Activated CD4-positive, alpha-beta T cell treated with anti-CD3 and anti-CD28 coated beads for 36 hours (primary cell): ENCODE data around the gene CEP131. TPM values are rescaled to one million over a fixed set of nuclear protein-coding genes. Genes with fewer than 3 reads are reported as not detected.
A peak's percentile ranks its signal among the peaks of the same experiment; 100 is the strongest.

Experiments
- ATAC-seq: fragments of 200-7000 bp; cut with Tn5 transposase; one replicate; pipeline ENCODE4 v1.10.0; 2021; ENCODE audit warnings: mild to moderate bottlenecking, moderate library complexity
- CTCF ChIA-PET: fragments of 350-600 bp; sonication (Branson Sonifier 250); formaldehyde crosslinking; loops from one replicate; lab custom pipeline; 2021; ENCODE audit warnings: antibody characterized with exemption; lab: Charles Lee
- POLR2A ChIA-PET: fragments of 350-600 bp; sonication (Branson Sonifier 250); formaldehyde crosslinking; loops from one replicate; lab custom pipeline; 2021; ENCODE audit warnings: antibody characterized with exemption, inconsistent platforms; lab: Charles Lee
- DNase-seq: peaks from one replicate; pipeline ENCODE4 v3.0.0-alpha.2; 2020
- H3K27ac Mint-ChIP-seq: one replicate; pipeline ENCODE4 v1.8.0; 2021; ENCODE audit warnings: mixed read lengths
- H3K27me3 Mint-ChIP-seq: one replicate; pipeline ENCODE4 v1.8.0; 2021; ENCODE audit warnings: mixed read lengths
- H3K36me3 Mint-ChIP-seq: one replicate; pipeline ENCODE4 v1.8.0; 2021; ENCODE audit warnings: low read depth, mixed read lengths
- H3K4me1 Mint-ChIP-seq: one replicate; pipeline ENCODE4 v1.8.0; 2021; ENCODE audit warnings: mixed read lengths
- H3K4me3 Mint-ChIP-seq: one replicate; pipeline ENCODE4 v1.8.0; 2021; ENCODE audit warnings: mild to moderate bottlenecking, moderate library complexity, mixed read lengths
- H3K9me3 Mint-ChIP-seq: one replicate; pipeline ENCODE4 v1.8.0; 2021; ENCODE audit warnings: low read depth, mixed read lengths
- intact Hi-C, 2 experiments: fragments of 100-400 bp; cut with DNase I in 1 of 2; cut with micrococcal nuclease in 1 of 2; formaldehyde crosslinking; loops; one replicate each; pipeline versions ENCODE4 v1.14.2 to v1.15.1; 2022 to 2024; cut with DNase I, micrococcal nuclease
- total RNA-seq, 2 experiments: library from RNA; stranded (reverse); gene quantifications; one replicate each; pipeline ENCODE4 v1.2.3, GENCODE V29; 2021

Gene CEP131
- total RNA-seq, 2 experiments from 2014 or later: 7.6 to 9.5 TPM

GRCh38 chr17:81244358-81245023 is 21.7 kb upstream of the CEP131 start:
- CTCF ChIA-PET: no interaction called here
- Mint-ChIP-seq H3K9me3 (no peaks in the 10 kb centered on the region), H3K4me1 (peaks cover 14% of the 10 kb centered on the region), H3K36me3 (peaks cover 21% of the 10 kb centered on the region), H3K27me3 (no peaks in the 10 kb centered on the region), H3K4me3 (no peak overlapping the region), H3K27ac (no peak overlapping the region)
- no peak for DNase-seq
- POLR2A ChIA-PET: no interaction called here
- ATAC-seq: no peak
- intact Hi-C loops: loop anchor here in 1 of 2 experiments (10.0 kb wide), 1 partner anchor 220 kb away; no protein-coding TSS in a partner anchor

GRCh38 chr17:81243333-81243664 is 20.5 kb upstream of the CEP131 start:
- H3K9me3 Mint-ChIP-seq: no peaks in the 10 kb centered on the region

DNA sequence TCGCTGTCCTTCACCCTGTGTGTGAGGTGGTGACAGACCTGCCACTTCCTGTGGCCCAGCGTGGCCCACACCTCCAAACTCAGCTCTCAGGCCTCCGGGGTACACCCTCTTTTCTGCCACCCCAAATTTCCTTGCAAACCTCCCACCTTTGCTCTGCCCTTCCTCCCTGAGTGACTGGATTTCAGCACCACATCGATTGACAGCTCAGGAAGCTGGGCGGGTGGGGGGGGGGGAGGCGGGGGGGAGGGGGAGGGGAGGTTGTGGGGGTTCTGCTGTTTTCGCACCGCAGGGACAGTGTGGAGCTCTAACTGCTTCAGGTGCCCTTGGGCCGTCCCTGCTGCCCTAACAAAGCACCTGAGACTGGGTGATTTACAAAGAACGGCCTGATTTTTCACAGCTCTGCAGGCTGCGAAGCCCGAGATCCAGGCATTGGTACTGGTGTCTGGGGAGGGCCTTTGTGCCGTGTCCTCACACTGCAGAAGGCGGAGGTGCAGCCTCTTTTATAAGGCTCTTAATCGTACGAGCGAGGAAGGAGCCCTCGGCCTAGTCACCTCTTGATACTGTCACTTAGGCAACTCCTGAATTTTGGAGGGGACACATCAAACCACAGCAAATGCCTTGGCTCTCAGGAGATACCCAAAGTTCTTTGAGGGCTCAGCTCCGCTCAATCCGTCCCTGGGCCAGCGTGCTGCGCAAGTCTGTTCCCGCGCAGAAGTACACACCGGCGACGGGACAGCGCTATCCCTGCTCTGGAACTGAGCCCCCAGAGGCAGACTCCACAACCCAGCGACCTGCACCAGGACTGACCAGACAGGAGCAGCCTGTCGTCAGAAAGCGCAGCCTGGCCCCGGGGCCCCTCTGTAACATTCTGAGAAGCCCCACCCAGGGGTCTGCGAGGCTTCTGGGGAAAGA is 19.9 kb upstream of the CEP131 start:
- ChIA-PET CTCF (interaction anchor here (0.6 kb wide), 1 partner anchor 12 kb away, joined by 5 read pairs; no protein-coding TSS in a partner anchor), POLR2A (no interaction called here)
- Mint-ChIP-seq H3K9me3 (no peaks in the 10 kb centered on the region), H3K36me3 (peaks cover 21% of the 10 kb centered on the region), H3K27ac (no peak overlapping the region), H3K4me1 (peaks cover 19% of the 10 kb centered on the region), H3K27me3 (no peaks in the 10 kb centered on the region), H3K4me3 (no peak overlapping the region)
- intact Hi-C loops: loop anchor here in 1 of 2 experiments (10.0 kb wide), 1 partner anchor 218 kb away; no protein-coding TSS in a partner anchor
- ATAC-seq (no peak), DNase-seq (no peak)

More at GRCh38 chr17:81243333-81243664, 20.5 kb upstream of the CEP131 start:
- CTCF ChIA-PET: no interaction called here
- POLR2A ChIA-PET: no interaction called here
- ATAC-seq (no peak), DNase-seq (no peak)
- Mint-ChIP-seq H3K4me3 (no peak overlapping the region), H3K27ac (no peak overlapping the region), H3K27me3 (no peaks in the 10 kb centered on the region), H3K4me1 (peaks cover 14% of the 10 kb centered on the region), H3K36me3 (peaks cover 21% of the 10 kb centered on the region)
- intact Hi-C loops: loop anchor here in 1 of 2 experiments (10.0 kb wide), 1 partner anchor 218 kb away; no protein-coding TSS in a partner anchor

DNA sequence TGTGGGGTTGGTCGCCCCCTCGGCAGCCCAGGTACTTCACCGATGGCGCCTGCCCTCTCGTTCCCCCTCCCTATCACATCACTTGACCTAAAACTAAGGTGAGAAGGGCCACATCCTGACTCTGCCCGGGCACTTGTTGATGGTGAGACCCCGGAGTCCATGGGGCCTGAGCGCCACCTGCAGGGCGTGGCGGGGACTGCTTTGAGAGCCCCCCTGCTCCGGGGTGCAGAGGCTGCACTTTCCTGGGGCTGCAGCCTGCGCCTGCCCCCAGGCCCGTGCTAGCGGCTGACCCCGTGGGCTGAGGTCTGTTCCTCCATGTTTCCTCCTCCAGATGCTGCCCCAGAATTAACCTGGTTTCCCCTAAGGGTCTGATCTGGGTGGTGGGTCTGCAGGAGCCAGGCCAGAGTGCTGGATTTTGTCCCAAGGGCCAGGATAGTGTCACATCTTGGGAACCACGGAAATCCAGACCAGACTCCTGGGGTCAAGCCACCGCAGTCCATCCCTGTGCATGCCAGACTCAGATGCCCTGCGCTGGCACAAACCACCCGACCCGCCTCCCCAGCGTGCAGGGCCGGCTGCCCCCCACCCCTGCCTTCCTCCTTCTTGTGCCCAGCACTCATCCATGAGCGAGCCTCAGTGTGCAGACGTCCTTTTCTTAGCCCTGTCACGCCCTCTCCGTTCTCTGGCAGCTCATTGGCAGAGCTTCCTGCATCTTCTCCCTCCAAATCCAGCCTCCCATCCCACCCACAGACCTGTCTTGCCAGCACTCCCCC is 19.1 kb upstream of the CEP131 start:
- ChIA-PET CTCF (no interaction called here), POLR2A (no interaction called here)
- Mint-ChIP-seq H3K4me1 (peaks cover 25% of the 10 kb centered on the region), H3K27me3 (no peaks in the 10 kb centered on the region), H3K36me3 (peaks cover 21% of the 10 kb centered on the region), H3K27ac (no peak overlapping the region), H3K9me3 (no peaks in the 10 kb centered on the region), H3K4me3 (no peak overlapping the region)
- ATAC-seq (no peak), DNase-seq (peak; percentile 82)
- intact Hi-C loops: loop anchor here (1.0 to 10.0 kb wide), 5 partner anchors 99 to 218 kb away; no protein-coding TSS in a partner anchor

- no peak for ATAC-seq
These were observed 18.4 kb upstream of the CEP131 start for GRCh38 chr17:81241203-81241602.

DNA sequence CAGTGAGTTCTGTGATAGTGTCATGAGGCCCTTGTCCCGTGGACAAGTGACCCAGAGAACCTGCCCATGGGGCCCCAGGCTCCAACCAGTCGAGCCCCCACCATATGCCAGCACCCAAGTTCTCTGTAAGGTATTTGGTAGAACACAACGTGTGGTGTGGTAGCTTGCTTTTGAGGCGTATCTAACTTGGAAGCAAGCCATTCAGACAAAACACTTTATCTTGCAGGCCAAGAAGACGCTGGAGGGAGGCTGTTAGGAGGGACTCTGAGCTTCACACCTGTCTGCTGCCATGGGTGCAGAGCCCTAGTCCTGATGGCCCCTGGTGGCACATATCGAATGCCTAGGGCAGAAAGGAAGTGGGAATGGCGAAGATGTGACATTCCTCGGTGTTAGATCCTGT is 18.0 kb upstream of the CEP131 start:
- ATAC-seq (no peak), DNase-seq (no peak)
- intact Hi-C loops: loop anchor here (1.0 to 10.0 kb wide), 5 partner anchors 98 to 216 kb away; no protein-coding TSS in a partner anchor
- ChIA-PET POLR2A (no interaction called here), CTCF (interaction anchor here (0.9 to 1.7 kb wide), 2 partner anchors 11 to 98 kb away, joined by 3 to 6 read pairs; no protein-coding TSS in a partner anchor)
- Mint-ChIP-seq H3K4me3 (peak overlapping the region; percentile 93), H3K27me3 (no peaks in the 10 kb centered on the region), H3K27ac (peak overlapping the region; percentile 96), H3K9me3 (no peaks in the 10 kb centered on the region), H3K4me1 (peaks cover 25% of the 10 kb centered on the region), H3K36me3 (peaks cover 21% of the 10 kb centered on the region)

More at GRCh38 chr17:81241203-81241602, 18.4 kb upstream of the CEP131 start:
- Mint-ChIP-seq H3K4me1 (peaks cover 25% of the 10 kb centered on the region), H3K4me3 (peak overlapping the region; percentile 93), H3K27me3 (no peaks in the 10 kb centered on the region), H3K36me3 (peaks cover 21% of the 10 kb centered on the region), H3K9me3 (no peaks in the 10 kb centered on the region), H3K27ac (no peak overlapping the region)
- ChIA-PET CTCF (no interaction called here), POLR2A (no interaction called here)
- intact Hi-C loops: loop anchor here (1.0 to 10.0 kb wide), 5 partner anchors 98 to 217 kb away; no protein-coding TSS in a partner anchor
- DNase-seq: no peak

DNA sequence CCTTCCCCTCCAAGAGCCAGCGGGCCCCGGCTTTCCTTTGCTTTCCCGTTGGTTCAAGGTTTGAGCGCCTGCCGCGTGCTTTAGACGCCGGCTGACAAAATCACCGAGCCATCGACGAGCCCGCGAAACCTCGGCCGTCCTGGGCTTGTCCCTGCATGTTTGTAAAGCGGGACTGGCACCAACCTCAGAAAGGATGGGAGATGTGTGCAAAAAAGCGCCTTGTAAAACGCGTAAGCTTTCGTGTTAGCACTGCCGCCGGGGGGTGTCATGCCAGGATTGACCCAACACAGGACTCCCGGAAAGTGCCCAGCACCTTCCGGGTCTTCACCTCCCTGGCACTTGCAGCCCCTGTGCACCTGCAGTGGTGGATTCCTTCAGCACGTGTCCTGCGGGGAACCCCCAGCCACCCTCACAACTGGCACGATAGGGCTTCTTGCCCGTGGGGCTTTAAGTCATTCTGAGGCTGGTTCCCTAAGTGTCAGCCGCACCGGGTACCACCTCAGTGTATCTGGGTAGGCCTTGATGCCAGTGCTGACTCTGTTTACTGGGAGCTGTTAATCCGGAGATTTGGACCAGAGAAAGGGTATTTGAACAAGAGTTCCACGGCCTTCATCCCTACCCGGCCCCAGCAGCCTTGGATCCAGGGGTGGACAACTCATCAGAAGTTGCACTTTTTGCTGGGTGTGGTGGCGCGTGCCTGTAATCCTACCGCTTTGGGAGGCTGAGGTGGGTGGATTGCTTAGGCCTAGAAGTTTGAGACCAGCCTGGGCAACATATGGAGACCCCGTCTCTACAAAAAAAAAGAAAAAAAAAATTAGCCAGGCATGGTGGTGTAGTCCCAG is 17.2 kb upstream of the CEP131 start:
- peaks cover 21% of the 10 kb centered on the region for H3K36me3 Mint-ChIP-seq
- H3K4me1 Mint-ChIP-seq: peaks cover 25% of the 10 kb centered on the region
- peak overlapping the region; percentile 96 for H3K27ac Mint-ChIP-seq
- H3K4me3 Mint-ChIP-seq: peak overlapping the region; percentile 93
- no peaks in the 10 kb centered on the region for H3K9me3 Mint-ChIP-seq
- no peaks in the 10 kb centered on the region for H3K27me3 Mint-ChIP-seq
- intact Hi-C loops: loop anchor here (1.0 to 10.0 kb wide), 15 partner anchors 17 to 825 kb away; partner anchors contain the start of genes ACTG1 (in 1 of the 2), CHMP6 (in 1 of the 2), ENDOV (in 1 of the 2) and FAAP100 (in 1 of the 2)
- no peak for ATAC-seq
- CTCF ChIA-PET: interaction anchor here (0.6 to 1.7 kb wide), 5 partner anchors 10 to 256 kb away, joined by 3 to 7 read pairs (median 3); partner anchors contain the start of gene CEP131
- peak; percentile 71 for DNase-seq
- POLR2A ChIA-PET: interaction anchor here (1.6 kb wide), 1 partner anchor 17 kb away, joined by 8 read pairs; the partner anchor contains the start of gene CEP131

- DNase-seq (peak; percentile 97), ATAC-seq (peak; percentile 99)
- Mint-ChIP-seq H3K27ac (peak within 1 kb of the TSS; percentile 96), H3K4me3 (peak within 1 kb of the TSS; percentile 93), H3K36me3 (peaks cover 21% of the 10 kb centered on the region), H3K9me3 (no peaks in the 10 kb centered on the region), H3K4me1 (peaks cover 25% of the 10 kb centered on the region), H3K27me3 (no peaks in the 10 kb centered on the region)
- CTCF ChIA-PET: interaction anchor here (0.6 to 1.7 kb wide), 6 partner anchors 9 to 144 kb away, joined by 3 to 7 read pairs (median 3); partner anchors contain the start of gene CEP131
- intact Hi-C loops: loop anchor here (1.0 to 2.0 kb wide), 13 partner anchors 16 to 824 kb away; partner anchors contain the start of genes ACTG1 (in 1 of the 2), CHMP6 (in 1 of the 2), ENDOV (in 1 of the 2) and FAAP100 (in 1 of the 2)
- POLR2A ChIA-PET: interaction anchor here (0.6 to 1.6 kb wide), 6 partner anchors 14 to 313 kb away, joined by 3 to 8 read pairs (median 4); partner anchors contain the start of genes ACTG1, CEP131 and FAAP100
These were observed 16.3 kb upstream of the CEP131 start, which contains the start of the genes NDUFAF8 and TEPSIN for GRCh38 chr17:81238815-81239713. Gene NDUFAF8, plus strand, starts transcription at chr17:81239318. Its CDS starts 46 bp downstream, at chr17:81239364. Gene TEPSIN, minus strand, starts transcription at chr17:81239055. Its CDS starts 22 bp downstream, at chr17:81239033.

DNA sequence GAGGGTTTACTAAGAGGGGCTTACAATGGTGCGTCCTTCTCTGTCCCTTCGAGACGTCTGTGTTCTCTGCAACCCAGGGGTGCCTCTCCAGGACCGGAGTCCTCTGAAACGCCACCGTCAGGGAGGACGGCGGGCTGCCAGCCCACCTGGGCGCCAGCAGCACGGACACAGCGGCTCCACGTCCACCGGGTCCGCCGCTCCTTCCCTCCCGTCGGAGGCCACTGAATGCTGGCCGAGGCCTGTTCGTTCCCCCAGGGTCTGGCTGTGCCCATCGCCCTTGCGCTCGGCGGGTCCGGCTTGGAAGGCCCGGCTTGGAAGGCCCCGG is 15.7 kb upstream of the CEP131 start:
- Mint-ChIP-seq H3K27ac (no peak overlapping the region), H3K27me3 (no peaks in the 10 kb centered on the region), H3K4me3 (peak overlapping the region; percentile 93), H3K4me1 (peaks cover 25% of the 10 kb centered on the region), H3K36me3 (peaks cover 21% of the 10 kb centered on the region), H3K9me3 (no peaks in the 10 kb centered on the region)
- DNase-seq: no peak
- no peak for ATAC-seq
- CTCF ChIA-PET: interaction anchor here (0.6 to 1.7 kb wide), 6 partner anchors 8 to 234 kb away, joined by 3 to 7 read pairs (median 3); partner anchors contain the start of gene CEP131
- POLR2A ChIA-PET: interaction anchor here (0.6 to 1.6 kb wide), 6 partner anchors 14 to 314 kb away, joined by 3 to 8 read pairs (median 4); partner anchors contain the start of genes ACTG1, CEP131 and FAAP100
- intact Hi-C loops: loop anchor here in 1 of 2 experiments (2.0 kb wide), 2 partner anchors 144 to 622 kb away; partner anchors contain the start of gene P4HB
